Fibroblast of lung (primary cell): ENCODE data around the gene ACBD5. TPM values are rescaled to one million over a fixed set of nuclear protein-coding genes. Genes with fewer than 3 reads are reported as not detected.

ENCODE experiments used
- DNase-seq, 2 donors: peaks; one replicate each; pipeline versions ENCODE4 v3.0.0 to v3.0.0-alpha.2; 2010; ENCODE audit warnings: low read depth in 2 of 2
- H2AFZ ChIP-seq: 2 replicates; pipeline ENCODE4 v1.5.1; 2012; ENCODE audit warnings: low read length, control low read depth, inconsistent platforms
- H3K27ac ChIP-seq: 2 replicates; pipeline ENCODE4 v1.5.1; 2011; ENCODE audit warnings: low read length, control low read depth; ENCODE audit not compliant: insufficient read depth
- H3K27me3 ChIP-seq: 2 replicates; pipeline ENCODE4 v1.5.1; 2011; ENCODE audit warnings: mild to moderate bottlenecking, low read length; ENCODE audit not compliant: control insufficient read depth, insufficient read depth
- H3K36me3 ChIP-seq: 2 replicates; pipeline ENCODE4 v1.5.1; 2011; ENCODE audit warnings: low read length; ENCODE audit not compliant: control insufficient read depth, insufficient read depth
- H3K4me1 ChIP-seq: 2 replicates; pipeline ENCODE4 v1.5.1; 2011; ENCODE audit warnings: low read length; ENCODE audit not compliant: control insufficient read depth, insufficient read depth; ENCODE audit errors: extremely low read depth
- H3K4me2 ChIP-seq: 2 replicates; pipeline ENCODE4 v1.5.1; 2011; ENCODE audit warnings: low read length, control low read depth; ENCODE audit not compliant: insufficient read depth; ENCODE audit errors: extremely low read depth
- H3K4me3 ChIP-seq, 4 experiments: fragments of 200-600 bp in 1 of 4; sonication (generic) in 1 of 4; replicated peaks in 1 of 4; 2 replicates each; pipeline ENCODE4 v1.5.1; 2011 to 2016; ENCODE audit warnings: low read length in 4 of 4, low read depth in 3 of 4, mild to moderate bottlenecking in 3 of 4, control low read depth in 2 of 4, inconsistent platforms in 1 of 4, mixed read lengths in 1 of 4; ENCODE audit not compliant: insufficient read depth in 1 of 4; ENCODE audit errors: control extremely low read depth in 1 of 4
- H3K79me2 ChIP-seq: 2 replicates; pipeline ENCODE4 v1.5.1; 2012; ENCODE audit warnings: mild to moderate bottlenecking, low read length, inconsistent platforms; ENCODE audit not compliant: control insufficient read depth, insufficient read depth
- H3K9ac ChIP-seq: 2 replicates; pipeline ENCODE4 v1.5.1; 2011; ENCODE audit warnings: mild to moderate bottlenecking, low read length, control low read depth; ENCODE audit not compliant: insufficient read depth
- H3K9me3 ChIP-seq: 2 replicates; pipeline ENCODE4 v1.5.1; 2012; ENCODE audit warnings: low read depth, low read length; ENCODE audit not compliant: control insufficient read depth, insufficient read depth
- H4K20me1 ChIP-seq: 2 replicates; pipeline ENCODE4 v1.5.1; 2011; ENCODE audit warnings: low read length; ENCODE audit not compliant: control insufficient read depth, insufficient read depth; ENCODE audit errors: extremely low read depth
- EZH2 ChIP-seq: IDR thresholded peaks from 2 replicates; pipeline ENCODE4 v1.5.1; 2012; ENCODE audit warnings: low read length, control low read depth, mild to moderate bottlenecking; ENCODE audit errors: missing control alignments
- polyA plus RNA-seq, 2 donors: library from polyadenylated mRNA; depleted of rRNA in 1 of 2; stranded (reverse) in 1 of 2; unstranded in 1 of 2; fragments of >200 nt; gene quantifications; 2 replicates each; pipeline ENCODE4 v1.2.1, GENCODE V29; 2011 to 2012; ENCODE audit warnings: missing spikeins in 1 of 2
- total RNA-seq: library from RNA; depleted of rRNA; stranded (reverse); fragments of >200 nt; gene quantifications from 2 replicates; pipeline ENCODE4 v1.2.1, GENCODE V29; 2014
- TF ChIP-seq, protein P1 (sequence below), 2 donors: IDR thresholded peaks in 1 of 2; conservative IDR thresholded peaks in 1 of 2; 1 replicate in 1 of 2; 2 replicates in 1 of 2; pipeline ENCODE4 v1.5.1; 2011 to 2012; ENCODE audit warnings: low read length in 2 of 2, control low read depth in 1 of 2, inconsistent platforms in 1 of 2, low read depth in 1 of 2, mild to moderate bottlenecking in 1 of 2

ACBD5 gene
- total and polyA plus RNA-seq, 2 donors (not counting 1 experiment from before 2014, with no cell fraction given): 21.3 to 29.6 TPM

DNA sequence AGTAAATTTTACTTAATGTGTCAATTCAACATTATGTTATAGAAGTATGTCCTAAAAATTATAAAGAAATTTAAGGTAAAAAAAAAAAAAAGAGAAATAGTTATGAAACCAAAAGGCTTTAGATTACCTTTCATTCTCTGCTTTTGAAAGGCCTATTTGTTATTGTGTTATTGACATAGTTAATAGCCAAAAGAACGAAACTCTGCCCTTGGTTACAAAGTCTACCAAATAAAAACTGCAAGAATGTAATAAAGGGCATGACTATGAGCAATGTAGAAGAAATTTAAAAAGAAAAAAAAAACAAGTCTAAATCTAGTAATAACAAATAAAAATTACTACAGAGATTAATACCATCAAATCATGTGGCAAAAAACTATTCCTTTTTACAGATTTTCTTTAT is 10.6 kb downstream of the ACBD5 start:
- H3K4me1 ChIP-seq: no peaks in the 10 kb centered on the region

DNA sequence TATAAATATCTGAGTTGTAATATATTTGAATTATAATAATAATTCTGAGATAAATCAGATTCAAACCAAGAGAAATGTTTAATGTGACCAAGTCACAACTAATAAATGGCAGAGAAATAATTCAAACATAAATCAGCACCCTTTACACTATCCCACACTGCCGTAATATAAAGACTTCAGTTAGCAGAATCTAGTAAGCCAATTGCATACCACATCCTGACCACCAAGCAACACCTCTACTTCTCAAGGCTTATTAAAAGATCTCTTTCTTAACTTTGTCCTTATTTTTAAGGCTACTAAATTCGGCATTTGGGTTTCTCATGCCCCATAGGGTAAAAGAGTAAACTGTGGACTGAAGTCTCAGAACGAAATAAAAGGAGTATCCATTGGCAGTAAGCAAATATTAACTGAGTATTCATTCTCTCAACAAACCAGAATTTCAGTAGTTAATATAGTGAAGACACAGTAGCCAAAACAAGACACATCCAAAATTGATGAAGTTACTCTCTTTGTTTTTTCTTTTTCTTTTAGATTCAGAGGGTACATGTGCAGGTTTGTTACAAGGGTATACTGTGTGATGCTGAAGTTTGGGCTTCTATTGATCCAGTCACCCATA is 14.8 kb downstream of the ACBD5 start:
- Histone ChIP-seq H3K79me2 (no peaks in the 10 kb centered on the region), H3K9ac (no peak overlapping the region), H3K9me3 (no peaks in the 10 kb centered on the region), H2AFZ (no peak overlapping the region), H3K27me3 (no peaks in the 10 kb centered on the region), H3K36me3 (no peaks in the 10 kb centered on the region), H3K4me3 (no peak overlapping the region), H3K27ac (no peak overlapping the region), H4K20me1 (no peaks in the 10 kb centered on the region), H3K4me1 (no peaks in the 10 kb centered on the region), H3K4me2 (no peak overlapping the region)
- no peak for DNase-seq
- TF ChIP-seq, protein P1, sequence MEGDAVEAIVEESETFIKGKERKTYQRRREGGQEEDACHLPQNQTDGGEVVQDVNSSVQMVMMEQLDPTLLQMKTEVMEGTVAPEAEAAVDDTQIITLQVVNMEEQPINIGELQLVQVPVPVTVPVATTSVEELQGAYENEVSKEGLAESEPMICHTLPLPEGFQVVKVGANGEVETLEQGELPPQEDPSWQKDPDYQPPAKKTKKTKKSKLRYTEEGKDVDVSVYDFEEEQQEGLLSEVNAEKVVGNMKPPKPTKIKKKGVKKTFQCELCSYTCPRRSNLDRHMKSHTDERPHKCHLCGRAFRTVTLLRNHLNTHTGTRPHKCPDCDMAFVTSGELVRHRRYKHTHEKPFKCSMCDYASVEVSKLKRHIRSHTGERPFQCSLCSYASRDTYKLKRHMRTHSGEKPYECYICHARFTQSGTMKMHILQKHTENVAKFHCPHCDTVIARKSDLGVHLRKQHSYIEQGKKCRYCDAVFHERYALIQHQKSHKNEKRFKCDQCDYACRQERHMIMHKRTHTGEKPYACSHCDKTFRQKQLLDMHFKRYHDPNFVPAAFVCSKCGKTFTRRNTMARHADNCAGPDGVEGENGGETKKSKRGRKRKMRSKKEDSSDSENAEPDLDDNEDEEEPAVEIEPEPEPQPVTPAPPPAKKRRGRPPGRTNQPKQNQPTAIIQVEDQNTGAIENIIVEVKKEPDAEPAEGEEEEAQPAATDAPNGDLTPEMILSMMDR (conservative IDR thresholded peaks at IDR 0.05 in 1 of 2, IDR thresholded peaks at IDR 0.05 in 1 of 2; ENCODE audit: low read depth in 1 of 2, low read length in 2 of 2): no peak
- no peak for TF ChIP-seq EZH2

More for the DNA sequence above, 10.6 kb downstream of the ACBD5 start:
- H3K4me3 ChIP-seq: no peak overlapping the region
- H3K79me2 ChIP-seq: no peaks in the 10 kb centered on the region
- H3K36me3 ChIP-seq: no peaks in the 10 kb centered on the region
- no peak overlapping the region for H3K4me2 ChIP-seq
- H4K20me1 ChIP-seq: no peaks in the 10 kb centered on the region
- no peak overlapping the region for H3K27ac ChIP-seq
- H3K9ac ChIP-seq: no peak overlapping the region
- DNase-seq: no peak
- H3K9me3 ChIP-seq: no peaks in the 10 kb centered on the region
- no peak overlapping the region for H2AFZ ChIP-seq
- H3K27me3 ChIP-seq: no peaks in the 10 kb centered on the region
- TF ChIP-seq EZH2: no peak
- TF ChIP-seq, protein P1 (conservative IDR thresholded peaks at IDR 0.05 in 1 of 2, IDR thresholded peaks at IDR 0.05 in 1 of 2; ENCODE audit: low read depth in 1 of 2, low read length in 2 of 2): no peak

DNA sequence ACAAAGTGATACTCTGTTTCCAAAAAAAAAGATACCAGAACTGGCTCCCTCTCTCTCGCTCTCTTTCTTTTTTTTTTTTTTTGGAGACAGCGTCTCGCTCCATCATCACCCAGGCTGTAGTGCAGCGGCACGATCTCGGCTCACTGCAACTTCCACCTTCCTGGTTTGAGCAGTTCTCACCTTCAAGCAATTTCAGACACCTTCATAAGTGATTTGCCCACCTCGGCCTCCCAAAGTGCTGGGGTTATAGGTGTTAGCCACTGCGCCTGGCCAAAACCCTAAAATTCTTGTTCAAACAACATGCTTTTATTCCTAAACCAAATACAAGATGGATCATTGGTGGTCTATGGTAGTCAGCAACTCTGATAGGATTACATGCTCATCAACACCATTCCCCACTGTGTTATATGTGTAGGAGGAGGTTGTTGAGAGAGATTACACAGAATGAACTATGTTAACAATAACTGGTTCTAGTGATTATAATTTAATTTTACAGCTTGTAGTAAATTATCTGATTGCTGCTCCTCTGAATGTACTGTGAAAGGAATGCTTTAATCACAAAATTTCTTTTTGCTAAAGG is 15.5 kb downstream of the ACBD5 start:
- Histone ChIP-seq H3K79me2 (no peaks in the 10 kb centered on the region), H2AFZ (no peak overlapping the region), H3K27me3 (no peaks in the 10 kb centered on the region), H3K4me3 (no peak overlapping the region), H3K4me1 (no peaks in the 10 kb centered on the region), H3K9ac (no peak overlapping the region), H4K20me1 (no peaks in the 10 kb centered on the region), H3K27ac (no peak overlapping the region), H3K4me2 (no peak overlapping the region), H3K36me3 (no peaks in the 10 kb centered on the region), H3K9me3 (no peaks in the 10 kb centered on the region)
- TF ChIP-seq, protein P1 (conservative IDR thresholded peaks at IDR 0.05 in 1 of 2, IDR thresholded peaks at IDR 0.05 in 1 of 2; ENCODE audit: low read depth in 1 of 2, low read length in 2 of 2): no peak
- no peak for TF ChIP-seq EZH2
- DNase-seq: no peak
